GM18858 (cell line): ENCODE results near the gene SMOC2.

Experiments used
- ATAC-seq: cut with Tn5 transposase; IDR thresholded peaks from one replicate; pipeline ENCODE4 v1.9.1; 2021; ENCODE audit not compliant: unreplicated experiment

Gene SMOC2

DNA sequence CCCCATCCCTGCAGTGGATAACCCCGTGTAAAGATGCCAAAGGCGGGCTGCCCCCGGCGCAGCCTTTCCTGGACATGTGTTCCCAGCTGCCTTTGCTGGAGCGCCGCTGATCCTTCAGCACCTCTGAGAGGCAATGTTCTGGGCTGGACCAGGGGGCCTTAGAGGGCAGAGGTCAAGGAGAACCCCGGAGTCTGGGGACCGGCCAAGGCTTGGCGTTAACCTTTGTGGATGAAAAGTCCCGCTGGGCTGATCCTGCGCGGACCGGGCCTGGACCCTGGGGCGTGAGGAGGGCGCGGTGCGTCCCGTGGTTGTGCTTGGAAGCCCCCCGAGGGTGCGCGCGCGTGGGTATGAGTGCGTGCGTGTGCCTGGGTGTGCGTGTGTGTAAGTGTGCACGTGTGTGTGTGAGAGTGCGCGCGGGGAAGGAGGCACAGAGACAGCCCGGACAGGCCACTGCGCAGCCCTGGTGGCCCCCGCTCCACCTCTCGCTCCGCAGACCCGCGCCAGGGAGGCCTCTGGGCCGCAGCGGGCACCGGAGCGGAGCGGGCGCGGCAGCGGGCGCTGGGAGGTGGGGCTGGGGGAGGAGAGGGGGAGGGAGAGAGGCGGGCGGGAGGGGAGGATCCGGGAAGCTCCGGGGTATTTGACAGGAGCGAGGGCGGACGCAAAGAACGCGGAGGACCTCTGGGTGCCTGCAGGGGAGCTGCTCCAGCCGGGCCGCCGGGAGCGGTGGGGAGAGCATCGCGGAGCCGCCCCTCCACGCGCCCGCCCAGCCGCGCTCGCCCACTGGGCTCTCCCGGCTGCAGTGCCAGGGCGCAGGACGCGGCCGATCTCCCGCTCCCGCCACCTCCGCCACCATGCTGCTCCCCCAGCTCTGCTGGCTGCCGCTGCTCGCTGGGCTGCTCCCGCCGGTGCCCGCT is at the start of gene SMOC2:
SMOC2 (plus strand) TSS at position 665 of the 914 bp plus-strand sequence; CDS start at position 852, 187 bp downstream.
- ATAC-seq = no peak

DNA sequence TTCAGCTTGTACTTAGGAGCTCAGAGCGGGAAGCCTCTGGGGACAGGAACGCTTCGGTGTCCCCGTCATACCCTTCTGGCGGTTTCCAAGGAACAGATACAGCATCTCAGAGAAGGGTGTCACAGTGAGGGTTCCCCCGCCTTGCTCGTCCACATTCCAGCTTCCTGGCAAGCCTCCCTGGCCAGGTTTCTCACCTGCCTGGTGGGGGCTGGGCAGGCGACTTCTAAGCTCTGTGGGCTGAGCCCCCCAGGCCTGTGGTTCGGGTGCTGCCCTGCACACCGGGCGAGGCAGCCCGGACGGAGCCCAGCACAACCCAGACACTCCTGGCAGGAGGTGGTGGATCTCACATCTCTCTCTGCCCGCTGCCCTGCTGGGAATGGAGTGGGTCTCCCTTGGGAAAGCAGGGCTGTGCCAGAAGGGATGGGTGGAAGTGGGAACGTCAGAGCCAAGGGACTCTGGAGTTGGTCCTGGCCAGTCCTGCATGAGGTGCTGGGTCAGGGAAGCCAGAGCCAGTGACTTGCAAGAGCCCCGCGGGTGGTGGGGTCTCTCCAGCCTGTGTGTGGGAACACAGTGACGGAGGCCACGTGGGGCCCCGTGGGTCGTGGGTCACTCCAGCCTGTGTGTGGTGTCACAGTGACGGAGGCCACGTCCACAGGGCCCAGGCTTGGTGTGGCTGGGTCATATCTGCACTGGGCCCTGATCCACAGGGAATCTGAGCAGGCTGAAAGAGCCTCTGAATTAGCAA is 47.7 kb upstream of the SMOC2 start:
- no peak for ATAC-seq

DNA sequence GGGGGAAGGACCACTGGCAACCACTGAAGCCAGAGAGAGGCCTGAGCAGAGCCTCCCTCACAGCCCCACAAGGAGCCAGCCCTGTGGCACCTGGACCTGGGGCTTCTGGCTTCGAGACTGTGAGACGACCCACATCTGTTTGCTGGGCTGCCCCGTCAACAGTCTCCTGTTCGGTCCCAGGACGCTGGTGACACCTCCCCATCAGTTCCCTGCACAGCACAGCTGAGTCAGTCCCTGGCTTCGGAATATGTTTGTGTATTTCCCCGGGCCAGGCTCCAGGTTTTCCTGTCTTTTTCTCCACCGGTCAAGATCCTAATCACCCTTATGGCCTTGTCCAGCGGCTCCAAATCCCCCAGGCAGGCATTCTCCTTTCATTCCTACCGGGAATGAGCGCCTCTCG is 46.4 kb upstream of the SMOC2 start:
- no peak for ATAC-seq

DNA sequence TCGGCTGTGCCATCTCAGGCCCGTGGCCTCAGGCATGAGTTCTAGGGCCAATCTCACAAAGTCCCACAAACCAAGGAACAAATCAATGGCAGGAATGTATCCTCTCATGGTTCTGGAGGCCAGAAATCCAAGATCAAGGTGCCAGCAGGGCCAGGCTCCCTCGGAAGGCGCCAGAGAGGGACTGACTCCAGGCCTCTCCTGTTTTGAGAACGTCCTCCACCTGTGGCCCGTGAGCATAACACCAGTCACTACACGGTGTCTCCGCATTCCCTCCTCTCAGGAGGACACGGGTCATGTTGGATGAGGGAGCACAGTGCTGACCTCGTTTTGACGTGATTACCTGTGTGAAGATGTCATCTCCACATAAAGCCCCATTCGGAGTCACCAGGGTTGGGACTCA is 45.0 kb upstream of the SMOC2 start:
- ATAC-seq = no peak

DNA sequence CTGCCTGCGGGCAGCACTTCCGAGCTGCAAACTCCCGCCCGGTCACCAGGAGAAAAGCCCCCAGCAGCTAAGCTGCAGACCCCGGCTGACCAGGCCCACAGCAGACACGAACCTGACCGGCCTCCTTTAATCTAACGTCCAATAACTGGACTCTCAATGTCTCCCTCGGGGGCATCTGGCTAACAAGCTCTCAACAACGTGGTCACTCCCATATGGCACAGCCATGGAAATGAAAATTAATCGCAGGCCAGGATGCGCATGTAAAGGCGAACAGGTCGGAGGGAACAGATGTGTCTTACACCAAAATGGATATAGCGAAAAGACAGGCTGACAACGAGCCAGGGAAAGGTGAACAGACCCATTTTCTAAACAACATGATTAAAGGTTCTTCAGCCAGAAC is 44.4 kb upstream of the SMOC2 start:
- no peak for ATAC-seq

DNA sequence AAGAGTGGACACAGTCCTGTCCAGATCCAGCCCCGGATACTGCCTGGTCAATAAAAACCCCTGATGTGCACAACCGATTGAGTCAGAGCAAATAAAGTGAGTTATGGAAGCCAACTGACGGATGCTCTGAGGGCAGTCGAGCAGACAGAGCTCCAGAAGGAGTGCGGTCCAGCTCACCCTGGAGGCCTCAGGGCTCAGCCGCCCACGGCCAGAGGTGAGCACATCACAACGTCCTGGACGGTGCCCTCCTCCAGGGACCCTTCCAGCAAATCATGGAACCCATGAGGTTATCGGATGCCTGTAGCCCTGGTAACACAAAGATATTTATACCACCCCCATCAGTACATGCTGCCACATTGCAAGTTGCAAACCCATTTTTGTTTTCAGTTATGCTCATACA is 44.0 kb upstream of the SMOC2 start:
- no peak for ATAC-seq

- no peak for ATAC-seq
Observed at GRCh38 chr6:168400037-168400436, 40.9 kb upstream of the SMOC2 start.

- ATAC-seq = no peak
Observed at GRCh38 chr6:168403370-168404005, 37.5 kb upstream of the SMOC2 start.

- ATAC-seq = no peak
Observed at GRCh38 chr6:168404560-168404959, 36.4 kb upstream of the SMOC2 start.

GRCh38 chr6:168407842-168408241 is 33.1 kb upstream of the SMOC2 start:
- no peak for ATAC-seq

- no peak for ATAC-seq
Observed at GRCh38 chr6:168408504-168409136, 32.4 kb upstream of the SMOC2 start.

- ATAC-seq = no peak
Observed at GRCh38 chr6:168410035-168410434, 30.9 kb upstream of the SMOC2 start.

DNA sequence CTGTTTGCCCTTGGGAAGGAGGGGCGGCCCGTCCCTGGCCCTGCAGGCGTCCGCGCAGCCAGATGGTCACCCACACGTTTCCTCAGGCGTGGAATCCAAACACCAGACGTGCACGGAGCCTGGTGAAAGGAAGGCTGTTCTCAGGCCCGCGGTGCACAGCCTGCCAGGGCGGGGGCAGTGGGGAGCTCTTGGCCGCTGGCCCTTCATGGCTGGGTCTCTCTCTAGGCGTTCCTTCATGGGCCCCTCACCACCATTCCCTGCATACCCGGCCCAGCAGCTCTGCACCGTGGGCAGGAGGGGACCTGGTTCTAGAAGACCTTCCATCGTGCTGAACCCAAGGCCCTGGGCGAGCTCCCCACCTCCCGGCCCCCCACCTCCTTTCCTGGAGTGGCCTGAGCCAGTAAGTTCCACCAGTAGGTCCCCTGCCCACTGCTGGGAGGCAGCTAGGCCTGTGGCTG is 30.4 kb upstream of the SMOC2 start:
- ATAC-seq = no peak

- ATAC-seq = no peak
Observed at GRCh38 chr6:168411130-168411529, 29.9 kb upstream of the SMOC2 start.

DNA sequence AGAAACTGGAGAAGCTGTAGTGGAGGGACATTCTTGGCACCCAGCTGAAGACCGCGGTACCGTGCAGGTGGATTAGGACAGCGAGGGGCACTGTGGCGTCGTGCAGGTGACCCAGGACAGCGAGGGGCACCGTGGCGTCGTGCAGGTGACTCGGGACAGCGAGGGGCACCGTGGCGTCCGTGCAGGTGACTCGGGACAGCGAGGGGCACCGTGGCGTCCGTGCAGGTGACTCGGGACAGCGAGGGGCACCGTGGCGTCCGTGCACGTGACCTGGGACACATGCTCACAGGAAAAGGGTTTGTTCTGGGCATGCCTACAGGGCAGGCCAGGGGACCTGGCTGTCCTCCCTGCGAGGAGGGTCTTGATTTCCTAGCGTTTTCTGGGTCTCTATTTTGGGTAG is 29.2 kb upstream of the SMOC2 start:
- ATAC-seq = no peak

GRCh38 chr6:168412456-168412855 is 28.5 kb upstream of the SMOC2 start:
- ATAC-seq = no peak

DNA sequence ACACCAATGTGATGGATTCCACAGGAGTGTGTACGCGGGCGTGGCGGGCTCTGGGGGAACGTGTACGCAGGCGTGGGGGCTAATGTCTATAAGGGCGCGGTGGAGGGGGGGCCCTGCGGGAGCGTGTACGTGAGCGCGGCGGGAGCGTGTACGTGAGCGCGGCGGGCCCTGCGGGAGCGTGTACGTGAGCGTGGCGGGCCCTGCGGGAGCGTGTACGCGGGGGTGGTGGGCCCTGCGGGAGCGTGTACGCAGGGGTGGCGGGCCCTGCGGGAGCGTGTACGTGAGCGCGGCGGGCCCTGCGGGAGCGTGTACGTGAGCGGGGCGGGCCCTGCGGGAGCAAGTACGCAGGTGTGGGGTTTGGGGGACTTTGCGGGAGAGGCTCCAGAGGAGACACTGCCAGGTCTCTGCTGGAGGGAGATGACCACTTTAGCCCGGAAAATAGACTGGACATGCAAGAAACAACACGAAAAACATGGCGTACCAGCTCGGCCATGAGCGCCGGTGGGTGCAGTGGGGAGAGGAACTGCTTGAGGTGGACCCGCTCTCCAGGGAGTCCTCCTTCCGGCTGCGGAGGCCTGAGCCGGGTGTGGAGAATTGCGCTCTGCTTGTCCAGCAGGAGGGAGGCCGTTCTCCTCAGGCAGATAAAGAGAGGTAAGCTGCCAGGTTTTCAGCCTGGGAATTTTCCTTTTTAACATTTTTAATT is 27.8 kb upstream of the SMOC2 start:
- no peak for ATAC-seq

- ATAC-seq = no peak
Observed at GRCh38 chr6:168413856-168414255, 27.1 kb upstream of the SMOC2 start.

DNA sequence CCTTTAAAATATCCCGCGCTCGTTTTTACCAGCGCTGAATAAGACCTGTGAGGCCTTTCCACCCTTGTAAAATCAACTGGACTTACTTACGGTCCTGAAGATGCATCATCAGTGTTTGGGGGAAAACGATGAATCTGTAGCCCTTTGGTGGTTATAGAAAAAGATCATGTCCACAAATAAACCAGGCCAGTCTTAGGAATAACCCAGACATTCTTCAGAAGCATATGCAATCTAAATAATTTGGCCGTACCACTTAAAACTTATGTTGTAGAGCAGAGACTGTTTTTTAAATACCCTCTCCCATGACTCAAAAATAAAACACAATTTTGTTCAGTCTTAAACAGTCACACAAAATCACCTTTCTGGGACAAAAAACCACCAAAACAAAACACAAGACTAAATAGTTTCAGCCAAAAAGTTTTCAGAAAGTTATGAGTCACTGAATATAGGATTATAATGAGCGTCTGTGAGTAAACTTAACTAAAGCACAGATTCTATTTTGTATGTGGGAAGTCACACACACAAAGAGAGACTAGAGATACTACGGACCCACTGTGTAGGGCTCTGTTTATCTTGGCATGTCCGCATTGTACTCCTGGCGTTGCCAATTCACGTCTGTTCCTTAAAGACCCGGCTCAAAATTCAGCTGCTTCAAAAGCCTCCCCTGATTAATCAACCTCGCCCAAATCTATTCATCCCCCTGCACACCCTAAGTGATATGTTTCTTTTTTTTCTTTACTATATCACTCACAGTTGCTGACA is 26.5 kb upstream of the SMOC2 start:
- no peak for ATAC-seq
